HepG2 (cell line): ENCODE data around the gene ADSS1. TPM values are rescaled to one million over a fixed set of nuclear protein-coding genes. Genes with fewer than 3 reads are reported as not detected.

Source experiments
- ATAC-seq: fragments of 200-7000 bp; cut with Tn5 transposase; 3 replicates; pipeline ENCODE4 v1.9.1; 2020; ENCODE audit warnings: mild to moderate bottlenecking, moderate library complexity
- BruUV-seq: library from RNA; stranded (reverse); fragments of 400-500 nt; replicated peaks from 2 replicates; lab custom pipeline; 2021; lab: Mats Ljungman, UMichigan
- CTCF ChIA-PET: fragments of 300-600 bp; formaldehyde crosslinking; extraction: SDS; loops from one replicate; lab custom pipeline; 2021; ENCODE audit warnings: low total read pairs, inconsistent platforms, low intra/inter-chr PET ratio; lab: Yijun Ruan, JAX
- POLR2A ChIA-PET: fragments of 350-600 bp; sonication (Branson Sonifier 250); formaldehyde crosslinking; loops from one replicate; lab custom pipeline; 2020; ENCODE audit warnings: antibody characterized with exemption, inconsistent platforms; lab: Yijun Ruan, JAX
- DNase-seq: peaks from one replicate; pipeline ENCODE4 v3.0.0-alpha.2; 2015; ENCODE audit warnings: low spot score
- FAIRE-seq: peaks from 3 replicates; lab custom pipeline; 2011; peaks lifted over from hg19 to GRCh38; lab: Jason Lieb, UNC
- H2AFZ ChIP-seq: one replicate; pipeline ENCODE4 v1.6.1; 2011; ENCODE audit warnings: low read length, inconsistent platforms
- H3K27ac ChIP-seq: fragments of 300-600 bp; 3 replicates; pipeline ENCODE4 v1.8.0; 2011; ENCODE audit warnings: mixed run types, mild to moderate bottlenecking, mixed read lengths, low read length, inconsistent platforms; ENCODE audit not compliant: insufficient read depth; ENCODE audit errors: extremely low read length
- H3K27me3 ChIP-seq, 2 experiments: fragments of 200-600 bp in 1 of 2; 2 replicates in 1 of 2; 3 replicates in 1 of 2; pipeline versions ENCODE4 v1.6.0 to v1.8.0; 2011; ENCODE audit warnings: low read length in 2 of 2, mild to moderate bottlenecking in 2 of 2, moderate library complexity in 2 of 2, inconsistent platforms in 1 of 2; ENCODE audit not compliant: insufficient read depth in 2 of 2, control insufficient read depth in 1 of 2
- H3K36me3 ChIP-seq, 2 experiments: fragments of 200-600 bp in 1 of 2; replicated peaks in 1 of 2; 2 replicates in 1 of 2; 3 replicates in 1 of 2; pipeline versions ENCODE4 v1.5.1 to v1.8.0; 2011; ENCODE audit warnings: low read length in 2 of 2, inconsistent platforms in 1 of 2; ENCODE audit not compliant: insufficient read depth in 2 of 2, control insufficient read depth in 1 of 2
- H3K4me1 ChIP-seq: 2 replicates; pipeline ENCODE4 v1.5.1; 2012; ENCODE audit warnings: low read length, inconsistent platforms; ENCODE audit not compliant: insufficient read depth
- H3K4me2 ChIP-seq: 2 replicates; pipeline ENCODE4 v1.6.0; 2011; ENCODE audit warnings: low read depth, low read length, inconsistent platforms
- H3K4me3 ChIP-seq, 3 experiments: fragments of 200-600 bp in 1 of 3; sonication (generic), shearing (Covaris generic) in 1 of 3; replicated peaks in 1 of 3; 2 replicates each; pipeline ENCODE4 v1.5.1; 2011 to 2016; ENCODE audit warnings: low read length in 3 of 3, inconsistent platforms in 2 of 3, low read depth in 2 of 3, mild to moderate bottlenecking in 2 of 3, control low read depth in 1 of 3, mixed read lengths in 1 of 3; ENCODE audit not compliant: insufficient read depth in 1 of 3
- H3K79me2 ChIP-seq: one replicate; pipeline ENCODE4 v1.6.1; 2011; ENCODE audit warnings: low read length, inconsistent platforms; ENCODE audit not compliant: insufficient read depth
- H3K9ac ChIP-seq: 2 replicates; pipeline ENCODE4 v1.6.0; 2011; ENCODE audit warnings: mild to moderate bottlenecking, low read depth, low read length, inconsistent platforms; ENCODE audit not compliant: insufficient read depth
- H3K9me3 ChIP-seq: 2 replicates; pipeline ENCODE4 v1.5.1; 2012; ENCODE audit warnings: mild to moderate bottlenecking, low read length
- H4K20me1 ChIP-seq: 2 replicates; pipeline ENCODE4 v1.6.0; 2011; ENCODE audit warnings: inconsistent platforms, mild to moderate bottlenecking, low read length, moderate library complexity; ENCODE audit not compliant: insufficient read depth
- CEBPG ChIP-seq: IDR thresholded peaks from 2 replicates; pipeline ENCODE4 v1.6.1; 2016
- JUN ChIP-seq: sonication (generic); formaldehyde crosslinking; IDR thresholded peaks from 2 replicates; pipeline ENCODE4 v1.4.0; 2020; ENCODE audit warnings: mild to moderate bottlenecking, missing genetic modification reagents
- NAIF1 ChIP-seq: sonication (generic); formaldehyde crosslinking; IDR thresholded peaks from 2 replicates; pipeline ENCODE4 v1.5.0; 2020; ENCODE audit warnings: mild to moderate bottlenecking, missing genetic modification reagents, borderline replicate concordance
- NR2F2 ChIP-seq: IDR thresholded peaks from 2 replicates; pipeline ENCODE4 v1.6.1; 2012; ENCODE audit warnings: low read depth, inconsistent platforms, borderline replicate concordance
- SYNCRIP ChIP-seq: fragments of 200-400 bp; formaldehyde crosslinking; IDR thresholded peaks from 2 replicates; pipeline ENCODE4 v1.6.1; 2018; ENCODE audit warnings: mild to moderate bottlenecking, low read depth, low read length; ENCODE audit not compliant: insufficient read depth
- THAP7 ChIP-seq: sonication (generic); formaldehyde crosslinking; IDR thresholded peaks from 2 replicates; pipeline ENCODE4 v1.8.1; 2023; ENCODE audit warnings: mild to moderate bottlenecking, missing genetic modification reagents
- ZNF350 ChIP-seq: sonication (generic); formaldehyde crosslinking; IDR thresholded peaks from 2 replicates; pipeline ENCODE4 v1.4.0; 2020; ENCODE audit warnings: mild to moderate bottlenecking, low read depth, missing genetic modification reagents, borderline replicate concordance
- ZNF567 ChIP-seq: sonication (generic); formaldehyde crosslinking; IDR thresholded peaks from 2 replicates; pipeline ENCODE4 v1.8.1; 2023; ENCODE audit warnings: mild to moderate bottlenecking, missing genetic modification reagents, borderline replicate concordance
- ZZZ3 ChIP-seq: sonication (generic); formaldehyde crosslinking; IDR thresholded peaks from 2 replicates; pipeline ENCODE4 v1.4.0; 2020; ENCODE audit warnings: missing genetic modification reagents, mild to moderate bottlenecking, borderline replicate concordance
- WGBS: methylation state at CpG from one replicate; pipeline ENCODE4 v1.1.6; 2017; ENCODE audit warnings: low lambda C conversion rate; 5-methylcytosine and 5-hydroxymethylcytosine counted together
- in situ Hi-C: cut with HindIII; loops from 2 replicates; pipeline ENCODE4 v1.10.0; 2017; ENCODE audit warnings: low pct_unique_long_range_greater_than_20kb; ENCODE audit not compliant: extremely low pct_ligation_motif_present
- intact Hi-C: fragments of 100-400 bp; cut with micrococcal nuclease; formaldehyde crosslinking; loops from one replicate; pipeline ENCODE4 v1.10.0; 2022; ENCODE audit not compliant: unreplicated experiment
- polyA plus RNA-seq, 8 experiments: library from polyadenylated mRNA; depleted of rRNA in 3 of 8; stranded (reverse) in 7 of 8; unstranded in 1 of 8; fragments of >200 nt; fragmentation: Illumina TruSeq in 4 of 8; extraction: Trizol in 4 of 8; gene quantifications; 2 replicates each; pipeline versions ENCODE4 v1.2.1 to v1.2.3, GENCODE V29; 2011 to 2016; ENCODE audit warnings: low read depth in 4 of 8, missing spikeins in 1 of 8, mixed read lengths in 1 of 8; ENCODE audit not compliant: insufficient read depth in 1 of 8
- total RNA-seq, 5 experiments: library from RNA; depleted of rRNA; stranded (reverse); fragments of >200 nt; fragmentation: Illumina TruSeq; extraction: Trizol; gene quantifications; 2 replicates each; pipeline ENCODE4 v1.2.3, GENCODE V29; 2016; ENCODE audit warnings: low read depth in 1 of 5
- TF ChIP-seq, protein P1 (sequence below): sonication (generic); formaldehyde crosslinking; IDR thresholded peaks from 2 replicates; pipeline ENCODE4 v1.8.0; 2022; ENCODE audit warnings: mild to moderate bottlenecking, missing genetic modification reagents, borderline replicate concordance
- TF ChIP-seq, protein P2 (sequence below), 2 experiments: fragments of 450-650 bp in 1 of 2; sonication (generic) in 1 of 2; formaldehyde crosslinking in 1 of 2; IDR thresholded peaks; 2 replicates each; pipeline versions ENCODE4 v1.6.1 to v1.8.0; 2016 to 2022; ENCODE audit warnings: antibody characterized with exemption in 1 of 2, mild to moderate bottlenecking in 1 of 2, missing genetic modification reagents in 1 of 2

The ADSS1 gene
- total and polyA plus RNA-seq, 2 of the 13 experiments (the other 11 are each of a cell fraction or from before 2014, with no cell fraction given), result 1.0 to 36.7 TPM

- CTCF ChIA-PET, result no interaction called here
- Histone ChIP-seq H3K4me2 (peak overlapping the region; percentile 86), H3K4me1 (peaks cover 55% of the 10 kb centered on the region)
- TF ChIP-seq, protein P1, sequence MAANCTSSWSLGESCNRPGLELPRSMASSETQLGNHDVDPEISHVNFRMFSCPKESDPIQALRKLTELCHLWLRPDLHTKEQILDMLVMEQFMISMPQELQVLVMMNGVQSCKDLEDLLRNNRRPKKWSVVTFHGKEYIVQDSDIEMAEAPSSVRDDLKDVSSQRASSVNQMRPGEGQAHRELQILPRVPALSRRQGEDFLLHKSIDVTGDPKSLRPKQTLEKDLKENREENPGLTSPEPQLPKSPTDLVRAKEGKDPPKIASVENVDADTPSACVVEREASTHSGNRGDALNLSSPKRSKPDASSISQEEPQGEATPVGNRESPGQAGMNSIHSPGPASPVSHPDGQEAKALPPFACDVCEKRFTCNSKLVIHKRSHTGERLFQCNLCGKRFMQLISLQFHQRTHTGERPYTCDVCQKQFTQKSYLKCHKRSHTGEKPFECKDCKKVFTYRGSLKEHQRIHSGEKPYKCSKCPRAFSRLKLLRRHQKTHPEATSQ (CRISPR knock-in tag), result no peak
- TF ChIP-seq ZZZ3 (CRISPR knock-in tag) (no peak), SYNCRIP (no peak), THAP7 (CRISPR knock-in tag) (0 out of 2 replicates have a peak, but pooled peaks have one; percentile 23), ZNF350 (CRISPR knock-in tag) (no peak; the same call in 1 of the 2 replicates), JUN (CRISPR knock-in tag) (no peak), CEBPG (CRISPR knock-in tag) (no peak), ZNF567 (CRISPR knock-in tag) (no peak), NAIF1 (CRISPR knock-in tag) (no peak), NR2F2 (no peak)
- TF ChIP-seq, protein P2, sequence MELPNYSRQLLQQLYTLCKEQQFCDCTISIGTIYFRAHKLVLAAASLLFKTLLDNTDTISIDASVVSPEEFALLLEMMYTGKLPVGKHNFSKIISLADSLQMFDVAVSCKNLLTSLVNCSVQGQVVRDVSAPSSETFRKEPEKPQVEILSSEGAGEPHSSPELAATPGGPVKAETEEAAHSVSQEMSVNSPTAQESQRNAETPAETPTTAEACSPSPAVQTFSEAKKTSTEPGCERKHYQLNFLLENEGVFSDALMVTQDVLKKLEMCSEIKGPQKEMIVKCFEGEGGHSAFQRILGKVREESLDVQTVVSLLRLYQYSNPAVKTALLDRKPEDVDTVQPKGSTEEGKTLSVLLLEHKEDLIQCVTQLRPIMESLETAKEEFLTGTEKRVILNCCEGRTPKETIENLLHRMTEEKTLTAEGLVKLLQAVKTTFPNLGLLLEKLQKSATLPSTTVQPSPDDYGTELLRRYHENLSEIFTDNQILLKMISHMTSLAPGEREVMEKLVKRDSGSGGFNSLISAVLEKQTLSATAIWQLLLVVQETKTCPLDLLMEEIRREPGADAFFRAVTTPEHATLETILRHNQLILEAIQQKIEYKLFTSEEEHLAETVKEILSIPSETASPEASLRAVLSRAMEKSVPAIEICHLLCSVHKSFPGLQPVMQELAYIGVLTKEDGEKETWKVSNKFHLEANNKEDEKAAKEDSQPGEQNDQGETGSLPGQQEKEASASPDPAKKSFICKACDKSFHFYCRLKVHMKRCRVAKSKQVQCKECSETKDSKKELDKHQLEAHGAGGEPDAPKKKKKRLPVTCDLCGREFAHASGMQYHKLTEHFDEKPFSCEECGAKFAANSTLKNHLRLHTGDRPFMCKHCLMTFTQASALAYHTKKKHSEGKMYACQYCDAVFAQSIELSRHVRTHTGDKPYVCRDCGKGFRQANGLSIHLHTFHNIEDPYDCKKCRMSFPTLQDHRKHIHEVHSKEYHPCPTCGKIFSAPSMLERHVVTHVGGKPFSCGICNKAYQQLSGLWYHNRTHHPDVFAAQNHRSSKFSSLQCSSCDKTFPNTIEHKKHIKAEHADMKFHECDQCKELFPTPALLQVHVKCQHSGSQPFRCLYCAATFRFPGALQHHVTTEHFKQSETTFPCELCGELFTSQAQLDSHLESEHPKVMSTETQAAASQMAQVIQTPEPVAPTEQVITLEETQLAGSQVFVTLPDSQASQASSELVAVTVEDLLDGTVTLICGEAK (IDR thresholded peaks at IDR 0.05), result no peak
- TF ChIP-seq, protein P2 (CRISPR knock-in tag; IDR thresholded peaks at IDR 0.05), result no peak
Observed at GRCh38 chr14:104689881-104690711, 33.9 kb upstream of the ADSS1 start.

More at GRCh38 chr14:104689881-104690711, 33.9 kb upstream of the ADSS1 start:
- Histone ChIP-seq H3K4me3 (peak overlapping the region; percentile 74 to 90 (median 86)), H4K20me1 (peaks cover 19% of the 10 kb centered on the region; the same call in 1 of the 2 replicates), H3K9ac (peak overlapping the region; percentile 88), H2AFZ (no peak overlapping the region), H3K9me3 (no peaks in the 10 kb centered on the region), H3K79me2 (peaks cover 32% of the 10 kb centered on the region), H3K27ac (peak overlapping the region; percentile 72), H3K36me3 (no peaks in the 10 kb centered on the region; a peak in 1 of 5 replicates), H3K27me3 (no peaks in the 10 kb centered on the region)
- ATAC-seq (no peak), DNase-seq (no peak), FAIRE-seq (no peak)
- intact Hi-C loops, result loop anchor here (5.0 kb wide), 1 partner anchor 38 kb away; no protein-coding TSS in a partner anchor
- BruUV-seq, result TSS peak; percentile 49
- 0% methylated on average over 14 of the region's 50 CpGs for WGBS
- in situ Hi-C loops, result no loop called here
- POLR2A ChIA-PET, result interaction anchor here (1.4 to 4.5 kb wide), 4 partner anchors 9 to 175 kb away, joined by 3 to 89 read pairs (median 6); partner anchors contain the start of gene CEP170B
